Measurements from ENCODE around the gene TTC7B. TPM values are rescaled to one million over a fixed set of nuclear protein-coding genes. Genes with fewer than 3 reads are reported as not detected.

TTC7B gene
- total RNA-seq, 1 experiment from 2014 or later: 40.9 TPM

- Histone ChIP-seq H3K27me3 (ENCODE audit: control insufficient read depth, insufficient read depth, low read length) (no peaks in the 10 kb centered on the region), H3K4me3 (ENCODE audit: low read depth in 2 of 2, low read length in 2 of 2) (no peak overlapping the region), H3K36me3 (ENCODE audit: control insufficient read depth, insufficient read depth, low read length) (no peaks in the 10 kb centered on the region), H3K4me1 (ENCODE audit: control insufficient read depth, insufficient read depth, low read length) (no peaks in the 10 kb centered on the region), H3K27ac (ENCODE audit: low read length) (no peak overlapping the region), H3K9me3 (ENCODE audit: control insufficient read depth, insufficient read depth, low read depth, low read length) (no peaks in the 10 kb centered on the region)
- POLR2A ChIA-PET: no interaction called here
- DNase-seq (ENCODE audit: low read depth, low spot score) (no peak), ATAC-seq (no peak)
- TF ChIP-seq REST (IDR thresholded peaks at IDR 0.05; ENCODE audit: insufficient read depth in 1 of 2, low read depth in 2 of 2, low read length in 1 of 2) (no peak), CTCF (IDR thresholded peaks at IDR 0.05) (no peak), TCF7L2 (IDR thresholded peaks at IDR 0.05; ENCODE audit: low read depth, low read length) (no peak), SIN3A (IDR thresholded peaks at IDR 0.05; ENCODE audit: borderline replicate concordance, insufficient read depth, low read depth, low read length) (no peak), POLR2AphosphoS5 (IDR thresholded peaks at IDR 0.05; ENCODE audit: low read depth, low read length) (no peak)
- in situ Hi-C loops (cut with HindIII; ENCODE audit: low pct_unique_long_range_greater_than_20kb, low sequenced_read_pairs) (no loop called here), intact Hi-C loops (cut with micrococcal nuclease; ENCODE audit: unreplicated experiment) (no loop called here)
- BruUV-seq (replicated peaks): no TSS peak
- CTCF ChIA-PET: no interaction called here
Observed at GRCh38 chr14:90539496-90539775, 276.8 kb downstream of the TTC7B start.

- ChIA-PET CTCF (no interaction called here), POLR2A (no interaction called here)
- no peak overlapping the region for H3K27ac ChIP-seq (ENCODE audit: low read length)
- ATAC-seq (no peak), DNase-seq (ENCODE audit: low read depth, low spot score) (no peak)
- intact Hi-C loops (cut with micrococcal nuclease; ENCODE audit: unreplicated experiment) (no loop called here), in situ Hi-C loops (cut with HindIII; ENCODE audit: low pct_unique_long_range_greater_than_20kb, low sequenced_read_pairs) (no loop called here)
- no peaks in the 10 kb centered on the region for H3K36me3 ChIP-seq (ENCODE audit: control insufficient read depth, insufficient read depth, low read length)
- no peaks in the 10 kb centered on the region for H3K27me3 ChIP-seq (ENCODE audit: control insufficient read depth, insufficient read depth, low read length)
- no peaks in the 10 kb centered on the region for H3K4me1 ChIP-seq (ENCODE audit: control insufficient read depth, insufficient read depth, low read length)
- BruUV-seq (replicated peaks): no TSS peak
- H3K4me3 ChIP-seq (ENCODE audit: low read depth in 2 of 2, low read length in 2 of 2): no peak overlapping the region
- H3K9me3 ChIP-seq (ENCODE audit: control insufficient read depth, insufficient read depth, low read depth, low read length): no peaks in the 10 kb centered on the region
- TF ChIP-seq CTCF (IDR thresholded peaks at IDR 0.05) (no peak), SIN3A (IDR thresholded peaks at IDR 0.05; ENCODE audit: borderline replicate concordance, insufficient read depth, low read depth, low read length) (no peak), TCF7L2 (IDR thresholded peaks at IDR 0.05; ENCODE audit: low read depth, low read length) (no peak), REST (IDR thresholded peaks at IDR 0.05; ENCODE audit: insufficient read depth in 1 of 2, low read depth in 2 of 2, low read length in 1 of 2) (no peak), POLR2AphosphoS5 (IDR thresholded peaks at IDR 0.05; ENCODE audit: low read depth, low read length) (no peak)
Observed at GRCh38 chr14:90538716-90539495, 277.3 kb downstream of the TTC7B start.
